GM18873 (cell line): ENCODE data around the gene NLRP3.
"Not testable (repeated sequence)": the region's sequence is repeated elsewhere in the genome, so short reads cannot be mapped to it uniquely, and the experiment has no call there.

ENCODE experiments used
- ATAC-seq: cut with Tn5 transposase; IDR thresholded peaks from one replicate; pipeline ENCODE4 v1.9.1; 2021; ENCODE audit warnings: mild to moderate bottlenecking, moderate library complexity, moderate number of reproducible peaks; ENCODE audit not compliant: unreplicated experiment, low FRiP score

NLRP3 gene

GRCh38 chr1:247415423-247416361, at the start of gene NLRP3:
Gene NLRP3, plus strand, starts transcription at chr1:247416173. Its CDS starts 2,628 bp downstream, at chr1:247418801.
- peak; percentile 56 for ATAC-seq

GRCh38 chr1:247366345-247366744, 49.6 kb upstream of the NLRP3 start:
- not testable (repeated sequence) for ATAC-seq

- no peak for ATAC-seq
These were observed 48.9 kb upstream of the NLRP3 start for GRCh38 chr1:247366926-247367645.

- no peak for ATAC-seq
These were observed 48.1 kb upstream of the NLRP3 start for GRCh38 chr1:247367786-247368422.

- ATAC-seq, result no peak
These were observed 47.4 kb upstream of the NLRP3 start for GRCh38 chr1:247368490-247369145.

- no peak for ATAC-seq
These were observed 44.9 kb upstream of the NLRP3 start for GRCh38 chr1:247370786-247371732.

GRCh38 chr1:247371801-247372259, 44.1 kb upstream of the NLRP3 start:
- no peak for ATAC-seq

GRCh38 chr1:247373721-247374141, 42.2 kb upstream of the NLRP3 start:
- no peak for ATAC-seq

- ATAC-seq, result not testable (repeated sequence)
These were observed 41.2 kb upstream of the NLRP3 start for GRCh38 chr1:247374651-247375334.

GRCh38 chr1:247375747-247376146, 40.2 kb upstream of the NLRP3 start:
- ATAC-seq, result no peak

- ATAC-seq, result no peak
These were observed 39.3 kb upstream of the NLRP3 start for GRCh38 chr1:247376659-247377058.

GRCh38 chr1:247377656-247378055, 38.3 kb upstream of the NLRP3 start:
- not testable (repeated sequence) for ATAC-seq

GRCh38 chr1:247378334-247379073, 37.5 kb upstream of the NLRP3 start:
- ATAC-seq, result no peak

- no peak for ATAC-seq
These were observed 30.7 kb upstream of the NLRP3 start for GRCh38 chr1:247385283-247385682.

- ATAC-seq, result no peak
These were observed 29.8 kb upstream of the NLRP3 start for GRCh38 chr1:247386217-247386616.

GRCh38 chr1:247386687-247387086, 29.3 kb upstream of the NLRP3 start:
- no peak for ATAC-seq

- no peak for ATAC-seq
These were observed 28.9 kb upstream of the NLRP3 start for GRCh38 chr1:247387096-247387495.

GRCh38 chr1:247387565-247387964, 28.4 kb upstream of the NLRP3 start:
- no peak for ATAC-seq
